Testis (tissue), 3 donors: ENCODE data around the gene HEY2. TPM values are rescaled to one million over a fixed set of nuclear protein-coding genes. Genes with fewer than 3 reads are reported as not detected.

Experiments used
- DNase-seq: peaks from one replicate; pipeline ENCODE4 v3.0.0-alpha.2; 2019
- H3K27ac ChIP-seq, 2 donors: fragments of 200-600 bp; sonication (generic); one replicate each; pipeline ENCODE4 v1.5.1; 2019
- H3K27me3 ChIP-seq: fragments of 200-600 bp; sonication (generic); one replicate; pipeline ENCODE4 v1.5.1; 2019
- H3K36me3 ChIP-seq: fragments of 200-600 bp; sonication (generic); one replicate; pipeline ENCODE4 v1.5.1; 2017; ENCODE audit warnings: low read depth; ENCODE audit errors: missing control alignments
- H3K4me1 ChIP-seq: fragments of 200-600 bp; sonication (generic); one replicate; pipeline ENCODE4 v1.5.1; 2019
- H3K4me3 ChIP-seq, 2 donors: fragments of 200-600 bp; sonication (generic); one replicate each; pipeline ENCODE4 v1.5.1; 2017 to 2019
- H3K9me3 ChIP-seq: fragments of 200-600 bp; sonication (generic); one replicate; pipeline ENCODE4 v1.5.1; 2017
- CTCF ChIP-seq, 3 experiments: fragments of 450-650 bp in 2 of 3; fragments of 200-600 bp in 1 of 3; sonication (generic) in 1 of 3; IDR thresholded peaks; one replicate each; pipeline ENCODE4 v1.5.1; 2016 to 2019; ENCODE audit warnings: antibody characterized with exemption in 3 of 3, mild to moderate bottlenecking in 2 of 3, moderate library complexity in 1 of 3
- POLR2A ChIP-seq: fragments of 450-650 bp; IDR thresholded peaks from one replicate; pipeline ENCODE4 v1.6.1; 2017; ENCODE audit warnings: antibody characterized with exemption, mild to moderate bottlenecking, moderate library complexity
- WGBS, 2 donors: methylation state at CpG; one replicate each; pipeline ENCODE4 v1.1.5; 2018; 5-methylcytosine and 5-hydroxymethylcytosine counted together
- intact Hi-C: fragments of 100-400 bp; cut with DNase I; formaldehyde crosslinking; loops from one replicate; pipeline ENCODE4 v1.15.1; 2023; ENCODE audit warnings: low total_unique reads
- polyA plus RNA-seq: library from polyadenylated mRNA; stranded (reverse); fragments of 350-450 nt; fragmentation: Illumina TruSeq; extraction: RNeasy Lipid Tissue Mini Kit (QIAGEN cat#74804); gene quantifications from one replicate; pipeline ENCODE4 v1.2.3, GENCODE V29; 2014; ENCODE audit warnings: low read depth, low replicate concordance; ENCODE audit not compliant: insufficient read depth
- total RNA-seq, 2 donors: library from RNA; depleted of rRNA; stranded (reverse); fragments of >200 nt; gene quantifications; one replicate each; pipeline ENCODE4 v1.2.3, GENCODE V29; 2016

The HEY2 gene
- total and polyA plus RNA-seq, 3 donors from 2014 or later: 7.3 to 12.3 (median 8.7) TPM

GRCh38 chr6:125780540-125781313, 31.3 kb downstream of the HEY2 start:
- DNase-seq: peak; percentile 76
- intact Hi-C loops: no loop called here
- no peaks in the 10 kb centered on the region for H3K4me1 ChIP-seq
- peak overlapping the region; percentile 87 to 91 for H3K27ac ChIP-seq
- H3K36me3 ChIP-seq: no peaks in the 10 kb centered on the region
- H3K9me3 ChIP-seq: no peaks in the 10 kb centered on the region
- no peaks in the 10 kb centered on the region for H3K27me3 ChIP-seq
- TF ChIP-seq CTCF (IDR thresholded peaks at IDR 0.05) (peak in 1 of 3 experiments; percentile 3), POLR2A (no peak)
- WGBS, 2 donors: 0 to 1% methylated on average over 28 of the region's 28 CpGs
- peak overlapping the region; percentile 67 to 72 for H3K4me3 ChIP-seq

- Histone ChIP-seq H3K36me3 (no peaks in the 10 kb centered on the region), H3K27ac (peak overlapping the region; percentile 87 to 91), H3K27me3 (no peaks in the 10 kb centered on the region), H3K9me3 (no peaks in the 10 kb centered on the region), H3K4me1 (no peaks in the 10 kb centered on the region), H3K4me3 (peak overlapping the region; percentile 67 to 72)
- no peak for TF ChIP-seq POLR2A
- TF ChIP-seq CTCF (IDR thresholded peaks at IDR 0.05): no peak
- DNase-seq: no peak
- 0 to 1% methylated on average over 3 of the region's 3 CpGs for WGBS, 2 donors
- intact Hi-C loops: no loop called here
Observed at GRCh38 chr6:125781314-125781868, 32.0 kb downstream of the HEY2 start.

GRCh38 chr6:125784365-125784764, 34.9 kb downstream of the HEY2 start:
- 82 to 85% methylated on average over 2 of the region's 2 CpGs for WGBS, 2 donors
- TF ChIP-seq POLR2A (no peak), CTCF (IDR thresholded peaks at IDR 0.05) (no peak)
- Histone ChIP-seq H3K4me3 (no peak overlapping the region), H3K36me3 (no peaks in the 10 kb centered on the region), H3K4me1 (peaks cover 11% of the 10 kb centered on the region), H3K9me3 (no peaks in the 10 kb centered on the region), H3K27ac (no peak overlapping the region), H3K27me3 (no peaks in the 10 kb centered on the region)
- no peak for DNase-seq
- intact Hi-C loops: no loop called here

GRCh38 chr6:125787791-125788190, 38.4 kb downstream of the HEY2 start:
- no peak overlapping the region for H3K4me3 ChIP-seq
- WGBS, 2 donors: 11 to 18% methylated on average over 2 of the region's 2 CpGs
- no peaks in the 10 kb centered on the region for H3K27me3 ChIP-seq
- H3K4me1 ChIP-seq: peaks cover 18% of the 10 kb centered on the region
- H3K9me3 ChIP-seq: no peaks in the 10 kb centered on the region
- H3K27ac ChIP-seq: peak overlapping the region in 1 of 2 donors; percentile 98
- intact Hi-C loops: no loop called here
- DNase-seq: peak; percentile 67
- TF ChIP-seq CTCF (IDR thresholded peaks at IDR 0.05): peak; percentile 18 to 34 (median 24)
- TF ChIP-seq POLR2A: no peak
- H3K36me3 ChIP-seq: no peaks in the 10 kb centered on the region
